ENCODE measurements around the gene RAPGEFL1. TPM values are rescaled to one million over a fixed set of nuclear protein-coding genes. Genes with fewer than 3 reads are reported as not detected.

Gene RAPGEFL1
- total RNA-seq, 5 donors from 2014 or later (not counting 1 experiment from before 2014, with no cell fraction given) = 4.6 to 10.0 (median 6.2) TPM

- Histone ChIP-seq H3K4me3 (ENCODE audit: control insufficient read depth in 1 of 2, extremely low read depth in 1 of 2, low read length in 1 of 2) (no peak overlapping the region), H3K27ac (ENCODE audit: low read length) (no peak overlapping the region), H3K9me3 (no peaks in the 10 kb centered on the region), H3K36me3 (ENCODE audit: control insufficient read depth in 2 of 2, extremely low read depth in 1 of 2, insufficient read depth in 1 of 2, low read length in 1 of 2) (peaks cover 0 to 6% of the 10 kb centered on the region in 2 donors), H3K27me3 (replicated peaks in 1 of 2; ENCODE audit: control insufficient read depth in 2 of 2, extremely low read depth in 1 of 2, insufficient read depth in 2 of 2, low read length in 1 of 2) (peaks cover 0 to 4% of the 10 kb centered on the region in 2 experiments), H3K4me1 (ENCODE audit: control insufficient read depth in 1 of 2, extremely low read depth in 1 of 2, insufficient read depth in 2 of 2, low read length in 2 of 2) (peaks cover 0 to 21% of the 10 kb centered on the region in 2 experiments)
- Mint-ChIP-seq H3K4me1 (peaks cover 6 to 10% (median 9%) of the 10 kb centered on the region in 3 donors), H3K27ac (no peak overlapping the region), H3K4me3 (no peak overlapping the region), H3K27me3 (no peaks in the 10 kb centered on the region), H3K36me3 (no peaks in the 10 kb centered on the region), H3K9me3 (no peaks in the 10 kb centered on the region)
- POLR2A ChIA-PET = no interaction called here
- ATAC-seq (replicated peaks in 1 of 4) (no peak), DNase-seq (no peak)
- CTCF ChIA-PET = no interaction called here
- 100% methylated on average over 1 of the region's 5 CpGs for WGBS (ENCODE audit: insufficient coverage)
Measured at GRCh38 chr17:40180694-40181093, 3.4 kb downstream of the RAPGEFL1 start.

DNA sequence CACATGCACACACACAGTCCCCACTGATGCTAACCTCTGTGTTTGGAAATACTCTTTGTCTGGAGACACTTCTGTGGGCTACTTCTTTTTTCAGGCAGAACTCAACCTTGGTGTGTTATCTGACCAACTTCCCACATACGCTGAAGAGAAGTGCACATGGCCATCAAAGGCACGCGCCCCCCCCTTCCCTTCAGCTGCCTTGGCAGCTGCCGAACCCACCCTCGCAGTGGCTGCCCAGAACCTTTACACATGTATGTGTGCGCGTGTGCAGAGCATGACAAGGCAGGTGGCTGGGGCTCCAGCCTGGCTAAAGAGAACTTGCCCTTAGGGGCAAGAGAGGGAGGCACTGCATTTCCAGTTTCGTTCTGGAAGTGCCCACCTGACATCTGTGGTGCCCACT is 3.9 kb downstream of the RAPGEFL1 start:
- H3K4me1 ChIP-seq (ENCODE audit: control insufficient read depth in 1 of 2, extremely low read depth in 1 of 2, insufficient read depth in 2 of 2, low read length in 2 of 2) = peaks cover 0 to 21% of the 10 kb centered on the region in 2 experiments
- no peak overlapping the region for H3K4me3 Mint-ChIP-seq
- H3K4me1 Mint-ChIP-seq = peaks cover 6 to 10% (median 9%) of the 10 kb centered on the region in 3 donors
- peaks cover 0 to 4% of the 10 kb centered on the region in 2 experiments for H3K27me3 ChIP-seq (replicated peaks in 1 of 2; ENCODE audit: control insufficient read depth in 2 of 2, extremely low read depth in 1 of 2, insufficient read depth in 2 of 2, low read length in 1 of 2)
- H3K27me3 Mint-ChIP-seq = no peaks in the 10 kb centered on the region
- peaks cover 0 to 5% of the 10 kb centered on the region in 2 donors for H3K36me3 ChIP-seq (ENCODE audit: control insufficient read depth in 2 of 2, extremely low read depth in 1 of 2, insufficient read depth in 1 of 2, low read length in 1 of 2)
- DNase-seq = no peak
- H3K27ac ChIP-seq (ENCODE audit: low read length) = no peak overlapping the region
- no peaks in the 10 kb centered on the region for H3K36me3 Mint-ChIP-seq
- H3K9me3 Mint-ChIP-seq = no peaks in the 10 kb centered on the region
- ATAC-seq (replicated peaks in 1 of 4) = no peak
- no peaks in the 10 kb centered on the region for H3K9me3 ChIP-seq
- ChIA-PET POLR2A (no interaction called here), CTCF (no interaction called here)
- no peak overlapping the region for H3K27ac Mint-ChIP-seq
- WGBS (ENCODE audit: insufficient coverage) = 86% methylated on average over 4 of the region's 8 CpGs
- H3K4me3 ChIP-seq (ENCODE audit: control insufficient read depth in 1 of 2, extremely low read depth in 1 of 2, low read length in 1 of 2) = no peak overlapping the region

DNA sequence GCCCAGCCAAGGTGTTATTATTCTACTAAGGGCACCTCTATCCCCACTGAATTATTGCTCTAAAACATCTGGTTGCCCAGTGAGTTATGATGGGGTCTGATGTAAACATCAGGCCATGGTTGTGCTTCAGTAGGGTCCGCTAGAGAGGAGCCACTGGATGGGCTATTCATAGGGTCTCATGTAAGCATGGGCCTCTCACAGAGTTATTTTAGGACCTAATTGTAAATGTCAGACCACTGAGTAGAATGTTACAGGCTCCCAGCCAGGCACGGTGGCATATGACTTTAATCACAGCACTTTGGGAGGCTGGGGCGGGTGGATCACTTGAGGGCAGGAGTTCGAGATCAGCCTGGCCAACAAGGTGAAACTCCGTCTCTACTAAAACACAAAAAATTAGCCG is 5.3 kb downstream of the RAPGEFL1 start:
- DNase-seq (no peak), ATAC-seq (replicated peaks in 1 of 4) (no peak)
- Histone ChIP-seq H3K27me3 (replicated peaks in 1 of 2; ENCODE audit: control insufficient read depth in 2 of 2, extremely low read depth in 1 of 2, insufficient read depth in 2 of 2, low read length in 1 of 2) (peaks cover 0 to 4% of the 10 kb centered on the region in 2 experiments), H3K9me3 (no peaks in the 10 kb centered on the region), H3K27ac (ENCODE audit: low read length) (no peak overlapping the region), H3K4me3 (ENCODE audit: control insufficient read depth in 1 of 2, extremely low read depth in 1 of 2, low read length in 1 of 2) (no peak overlapping the region), H3K36me3 (ENCODE audit: control insufficient read depth in 2 of 2, extremely low read depth in 1 of 2, insufficient read depth in 1 of 2, low read length in 1 of 2) (no peaks in the 10 kb centered on the region), H3K4me1 (ENCODE audit: control insufficient read depth in 1 of 2, extremely low read depth in 1 of 2, insufficient read depth in 2 of 2, low read length in 2 of 2) (peaks cover 0 to 10% of the 10 kb centered on the region in 2 experiments)
- WGBS (ENCODE audit: insufficient coverage) = 91% methylated on average over 3 of the region's 6 CpGs
- Mint-ChIP-seq H3K27ac (no peak overlapping the region), H3K4me1 (peaks cover 0 to 3% (median 3%) of the 10 kb centered on the region in 3 donors), H3K36me3 (no peaks in the 10 kb centered on the region), H3K9me3 (no peaks in the 10 kb centered on the region), H3K27me3 (no peaks in the 10 kb centered on the region), H3K4me3 (no peak overlapping the region)
- POLR2A ChIA-PET = no interaction called here
- CTCF ChIA-PET = no interaction called here

DNA sequence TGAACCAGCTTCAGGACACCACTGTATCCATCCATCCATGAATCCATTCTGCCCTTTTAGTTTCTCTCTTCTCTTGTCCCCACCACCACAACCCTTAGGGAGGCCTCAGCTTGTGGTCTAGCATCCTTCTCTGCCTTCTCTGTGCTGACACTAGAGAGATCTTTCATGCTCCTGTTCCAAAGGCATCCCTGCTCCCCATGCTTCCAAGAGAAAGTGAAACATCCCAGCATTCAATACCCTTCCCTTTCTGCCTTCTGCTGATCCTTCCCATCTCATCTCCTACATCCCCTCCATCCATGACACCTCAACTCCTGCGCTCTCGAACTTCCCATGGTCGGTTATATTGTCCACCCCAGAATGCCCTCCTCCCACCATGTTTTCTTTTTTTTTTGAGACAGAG is 10.0 kb downstream of the RAPGEFL1 start:
- H3K4me1 ChIP-seq (ENCODE audit: control insufficient read depth in 1 of 2, extremely low read depth in 1 of 2, insufficient read depth in 2 of 2, low read length in 2 of 2) = peaks cover 0 to 13% of the 10 kb centered on the region in 2 experiments
- H3K27me3 ChIP-seq (replicated peaks in 1 of 2; ENCODE audit: control insufficient read depth in 2 of 2, extremely low read depth in 1 of 2, insufficient read depth in 2 of 2, low read length in 1 of 2) = peaks cover 0 to 6% of the 10 kb centered on the region in 2 experiments
- H3K36me3 ChIP-seq (ENCODE audit: control insufficient read depth in 2 of 2, extremely low read depth in 1 of 2, insufficient read depth in 1 of 2, low read length in 1 of 2) = no peaks in the 10 kb centered on the region
- Mint-ChIP-seq H3K36me3 (no peaks in the 10 kb centered on the region), H3K4me3 (no peak overlapping the region), H3K27ac (no peak overlapping the region), H3K9me3 (no peaks in the 10 kb centered on the region), H3K4me1 (peaks cover 0 to 10% (median 9%) of the 10 kb centered on the region in 3 donors), H3K27me3 (no peaks in the 10 kb centered on the region)
- ChIA-PET POLR2A (no interaction called here), CTCF (interaction anchor here in 1 of 2 donors (0.7 kb wide), 1 partner anchor 598 kb away, joined by 3 read pairs; no protein-coding TSS in a partner anchor)
- WGBS (ENCODE audit: insufficient coverage) = 95% methylated on average over 3 of the region's 3 CpGs
- H3K4me3 ChIP-seq (ENCODE audit: control insufficient read depth in 1 of 2, extremely low read depth in 1 of 2, low read length in 1 of 2) = no peak overlapping the region
- ATAC-seq (replicated peaks in 1 of 4) (no peak), DNase-seq (no peak)
- no peak overlapping the region for H3K27ac ChIP-seq (ENCODE audit: low read length)
- no peaks in the 10 kb centered on the region for H3K9me3 ChIP-seq

- no peak for DNase-seq
- CTCF ChIA-PET = interaction anchor here (0.6 to 1.6 kb wide), 2 partner anchors 10 to 14 kb away, joined by 4 read pairs; no protein-coding TSS in a partner anchor
- Mint-ChIP-seq H3K36me3 (no peaks in the 10 kb centered on the region), H3K27me3 (no peaks in the 10 kb centered on the region), H3K4me3 (no peak overlapping the region), H3K4me1 (peaks cover 4 to 13% (median 9%) of the 10 kb centered on the region in 3 donors), H3K27ac (no peak overlapping the region), H3K9me3 (no peaks in the 10 kb centered on the region)
- peaks cover 0 to 9% of the 10 kb centered on the region in 2 experiments for H3K27me3 ChIP-seq (replicated peaks in 1 of 2; ENCODE audit: control insufficient read depth in 2 of 2, extremely low read depth in 1 of 2, insufficient read depth in 2 of 2, low read length in 1 of 2)
- POLR2A ChIA-PET = interaction anchor here in 1 of 2 donors (0.6 kb wide), 1 partner anchor 12 kb away, joined by 3 read pairs; no protein-coding TSS in a partner anchor
- no peak overlapping the region for H3K27ac ChIP-seq (ENCODE audit: low read length)
- no peaks in the 10 kb centered on the region for H3K36me3 ChIP-seq (ENCODE audit: control insufficient read depth in 2 of 2, extremely low read depth in 1 of 2, insufficient read depth in 1 of 2, low read length in 1 of 2)
- H3K4me3 ChIP-seq (ENCODE audit: control insufficient read depth in 1 of 2, extremely low read depth in 1 of 2, low read length in 1 of 2) = no peak overlapping the region
- ATAC-seq (replicated peaks in 1 of 4) = no peak
- peaks cover 0 to 13% of the 10 kb centered on the region in 2 experiments for H3K4me1 ChIP-seq (ENCODE audit: control insufficient read depth in 1 of 2, extremely low read depth in 1 of 2, insufficient read depth in 2 of 2, low read length in 2 of 2)
- WGBS (ENCODE audit: insufficient coverage) = 86% methylated on average over 1 of the region's 6 CpGs
- no peaks in the 10 kb centered on the region for H3K9me3 ChIP-seq
Measured at GRCh38 chr17:40188694-40189093, 11.4 kb downstream of the RAPGEFL1 start.

GRCh38 chr17:40190197-40191021 is 13.1 kb downstream of the RAPGEFL1 start:
- no peaks in the 10 kb centered on the region for H3K9me3 Mint-ChIP-seq
- Histone ChIP-seq H3K4me3 (ENCODE audit: control insufficient read depth in 1 of 2, extremely low read depth in 1 of 2, low read length in 1 of 2) (no peak overlapping the region), H3K4me1 (ENCODE audit: control insufficient read depth in 1 of 2, extremely low read depth in 1 of 2, insufficient read depth in 2 of 2, low read length in 2 of 2) (peaks cover 0 to 15% of the 10 kb centered on the region in 2 experiments), H3K27ac (ENCODE audit: low read length) (no peak overlapping the region), H3K27me3 (replicated peaks in 1 of 2; ENCODE audit: control insufficient read depth in 2 of 2, extremely low read depth in 1 of 2, insufficient read depth in 2 of 2, low read length in 1 of 2) (peaks cover 0 to 15% of the 10 kb centered on the region in 2 experiments), H3K9me3 (no peaks in the 10 kb centered on the region), H3K36me3 (ENCODE audit: control insufficient read depth in 2 of 2, extremely low read depth in 1 of 2, insufficient read depth in 1 of 2, low read length in 1 of 2) (no peaks in the 10 kb centered on the region)
- DNase-seq = peak in 20 of 35 experiments; percentile 11 to 51 (median 31)
- peaks cover 4 to 18% (median 9%) of the 10 kb centered on the region in 3 donors for H3K4me1 Mint-ChIP-seq
- ChIA-PET POLR2A (interaction anchor here (0.5 to 0.6 kb wide), 4 partner anchors 50 to 215 kb away, joined by 3 to 4 read pairs (median 4); partner anchors contain the start of gene CASC3 (in 1 of the 2)), CTCF (interaction anchor here in 1 of 2 donors (0.5 to 2.4 kb wide), 7 partner anchors 8 to 137 kb away, joined by 3 to 19 read pairs (median 4); partner anchors contain the start of gene MED24)
- H3K27me3 Mint-ChIP-seq = no peaks in the 10 kb centered on the region
- H3K36me3 Mint-ChIP-seq = no peaks in the 10 kb centered on the region
- peak; percentile 39 to 73 (median 60) for ATAC-seq (replicated peaks in 1 of 4)
- no peak overlapping the region for H3K27ac Mint-ChIP-seq
- WGBS (ENCODE audit: insufficient coverage) = 82% methylated on average over 8 of the region's 15 CpGs
- H3K4me3 Mint-ChIP-seq = peak overlapping the region; percentile 74 to 86 (median 79)
